Endothelial cell of umbilical vein (primary cell): Measurements from ENCODE around the gene TOR1A. TPM values are rescaled to one million over a fixed set of nuclear protein-coding genes. Genes with fewer than 3 reads are reported as not detected.

Experiments
- BruUV-seq: library from RNA; stranded (reverse); fragments of 400-500 nt; replicated peaks from 2 replicates; lab custom pipeline; 2021; lab: Mats Ljungman, UMichigan
- CTCF ChIA-PET: fragments of 300-600, 350-600 bp; sonication (Branson Sonifier 250); formaldehyde crosslinking; loops from one replicate; lab custom pipeline; 2021; ENCODE audit warnings: antibody characterized with exemption, inconsistent platforms; lab: Charles Lee
- POLR2A ChIA-PET: fragments of 300-600, 350-600 bp; sonication (Branson Sonifier 250); formaldehyde crosslinking; loops from one replicate; lab custom pipeline; 2021; ENCODE audit warnings: antibody characterized with exemption, inconsistent platforms; lab: Charles Lee
- DNase-seq: peaks from one replicate; pipeline ENCODE4 v3.0.0-alpha.2; 2011; ENCODE audit warnings: low read depth, low spot score
- FAIRE-seq: peaks from 2 replicates; lab custom pipeline; 2011; peaks lifted over from hg19 to GRCh38; lab: Jason Lieb, UNC
- H2AFZ ChIP-seq: 2 replicates; pipeline ENCODE4 v1.6.0; 2012; ENCODE audit warnings: low read depth, low read length, control low read depth, inconsistent platforms
- H3K27ac ChIP-seq: 2 replicates; pipeline ENCODE4 v1.5.1; 2011; ENCODE audit warnings: low read depth, mild to moderate bottlenecking, control low read depth, low read length, moderate library complexity; ENCODE audit not compliant: insufficient read depth
- H3K27me3 ChIP-seq, 2 experiments: 2 replicates each; pipeline versions ENCODE4 v1.6.0 to v1.6.1; 2011; ENCODE audit warnings: low read length in 2 of 2, mixed read lengths in 1 of 2; ENCODE audit not compliant: control insufficient read depth in 2 of 2, insufficient read depth in 2 of 2
- H3K36me3 ChIP-seq, 2 experiments: 2 replicates in 1 of 2; 3 replicates in 1 of 2; pipeline ENCODE4 v1.5.1; 2011; ENCODE audit warnings: low read length in 2 of 2, mild to moderate bottlenecking in 1 of 2, moderate library complexity in 1 of 2; ENCODE audit not compliant: control insufficient read depth in 2 of 2, insufficient read depth in 2 of 2; ENCODE audit errors: extremely low read depth in 1 of 2
- H3K4me1 ChIP-seq: 3 replicates; pipeline ENCODE4 v1.5.1; 2011; ENCODE audit warnings: mild to moderate bottlenecking, low read length; ENCODE audit not compliant: control insufficient read depth, insufficient read depth; ENCODE audit errors: extremely low read depth
- H3K4me2 ChIP-seq: 2 replicates; pipeline ENCODE4 v1.6.1; 2011; ENCODE audit warnings: low read length, control low read depth, mixed read lengths; ENCODE audit not compliant: insufficient read depth
- H3K4me3 ChIP-seq, 3 experiments: fragments of 200-600 bp in 1 of 3; sonication (generic), shearing (Covaris generic) in 1 of 3; replicated peaks in 1 of 3; 2 replicates each; pipeline ENCODE4 v1.5.1; 2011 to 2016; ENCODE audit warnings: control low read depth in 3 of 3, low read length in 3 of 3, mild to moderate bottlenecking in 2 of 3, inconsistent platforms in 1 of 3, low read depth in 1 of 3, moderate library complexity in 1 of 3; ENCODE audit not compliant: insufficient read depth in 1 of 3
- H3K79me2 ChIP-seq: 2 replicates; pipeline ENCODE4 v1.6.0; 2012; ENCODE audit warnings: low read length, inconsistent platforms; ENCODE audit not compliant: control insufficient read depth, insufficient read depth
- H3K9ac ChIP-seq: replicated peaks from 2 replicates; pipeline ENCODE3; 2011; ENCODE audit warnings: low read length, control low read depth; ENCODE audit not compliant: insufficient read depth; ENCODE audit errors: extremely low read depth
- H3K9me1 ChIP-seq: replicated peaks from 3 replicates; pipeline ENCODE4 v1.6.0; 2011; ENCODE audit warnings: mild to moderate bottlenecking, low read length; ENCODE audit not compliant: control insufficient read depth, insufficient read depth; ENCODE audit errors: extremely low read depth
- H3K9me3 ChIP-seq: replicated peaks from 2 replicates; pipeline ENCODE4 v1.5.1; 2012; ENCODE audit warnings: low read length, inconsistent platforms; ENCODE audit not compliant: control insufficient read depth, insufficient read depth
- H4K20me1 ChIP-seq: replicated peaks from 2 replicates; pipeline ENCODE3; 2011; ENCODE audit warnings: mild to moderate bottlenecking, low read length; ENCODE audit not compliant: control insufficient read depth, insufficient read depth; ENCODE audit errors: extremely low read depth
- CTCF ChIP-seq, 2 donors: IDR thresholded peaks; 1 replicate in 1 of 2; 2 replicates in 1 of 2; pipeline ENCODE4 v1.5.1; 2011; ENCODE audit warnings: low read length in 2 of 2, mild to moderate bottlenecking in 2 of 2, moderate library complexity in 2 of 2, control low read depth in 1 of 2, inconsistent platforms in 1 of 2, low read depth in 1 of 2; ENCODE audit not compliant: insufficient read depth in 1 of 2; ENCODE audit errors: extremely low read depth in 1 of 2
- EZH2 ChIP-seq: IDR thresholded peaks from 2 replicates; pipeline ENCODE4 v1.6.1; 2012; ENCODE audit warnings: borderline replicate concordance, low read depth, mild to moderate bottlenecking, moderate library complexity, low read length, inconsistent platforms; ENCODE audit not compliant: severe bottlenecking
- FOS ChIP-seq: IDR thresholded peaks from 2 replicates; pipeline ENCODE4 v1.6.1; 2011; ENCODE audit warnings: mild to moderate bottlenecking, low read length, moderate library complexity, borderline replicate concordance; ENCODE audit not compliant: insufficient read depth
- GATA2 ChIP-seq: IDR thresholded peaks from 2 replicates; pipeline ENCODE4 v1.7.0; 2011; ENCODE audit warnings: low read depth, mild to moderate bottlenecking, moderate library complexity, mixed read lengths, low read length; ENCODE audit not compliant: insufficient read length, insufficient read depth
- JUN ChIP-seq: IDR thresholded peaks from 2 replicates; pipeline ENCODE4 v1.6.1; 2011; ENCODE audit warnings: borderline replicate concordance, low read depth; ENCODE audit not compliant: insufficient read length, insufficient read depth
- MYC ChIP-seq: IDR thresholded peaks from one replicate; pipeline ENCODE4 v1.6.1; 2011; ENCODE audit warnings: mild to moderate bottlenecking, low read depth, low read length
- POLR2A ChIP-seq: IDR thresholded peaks from 2 replicates; pipeline ENCODE4 v1.6.1; 2012; ENCODE audit warnings: low read depth, mild to moderate bottlenecking, control low read depth, low read length
- POLR2AphosphoS5 ChIP-seq: IDR thresholded peaks from 2 replicates; pipeline ENCODE4 v1.6.1; 2012; ENCODE audit warnings: low read depth, mild to moderate bottlenecking, control low read depth, low read length, moderate library complexity; ENCODE audit not compliant: insufficient read depth
- dilution Hi-C: fragments of 300-500 bp; cut with MboI; formaldehyde crosslinking; loops from one replicate; pipeline ENCODE4 v1.15.0; 2019; ENCODE audit warnings: low sequenced_read_pairs; ENCODE audit not compliant: extremely low pct_ligation_motif_present
- intact Hi-C: fragments of 100-400 bp; cut with micrococcal nuclease; formaldehyde crosslinking; loops from one replicate; pipeline ENCODE4 v1.10.0; 2022
- polyA plus RNA-seq, 4 experiments: library from polyadenylated mRNA; depleted of rRNA in 3 of 4; stranded (reverse) in 3 of 4; unstranded in 1 of 4; fragments of >200 nt; gene quantifications; 2 replicates each; pipeline versions ENCODE4 v1.2.1 to v1.2.3, GENCODE V29; 2011 to 2012; ENCODE audit warnings: missing spikeins in 1 of 4
- total RNA-seq: library from RNA; stranded (reverse); gene quantifications from 2 replicates; pipeline ENCODE4 v1.2.3, GENCODE V29; 2021
- TF ChIP-seq, protein P1 (sequence below): IDR thresholded peaks from 2 replicates; pipeline ENCODE4 v1.6.1; 2011; ENCODE audit not compliant: insufficient read depth, insufficient read length

Gene TOR1A
- total and polyA plus RNA-seq, 2 donors (not counting 3 experiments of a cell fraction or from before 2014, with no cell fraction given) = 57.8 to 89.8 TPM

DNA sequence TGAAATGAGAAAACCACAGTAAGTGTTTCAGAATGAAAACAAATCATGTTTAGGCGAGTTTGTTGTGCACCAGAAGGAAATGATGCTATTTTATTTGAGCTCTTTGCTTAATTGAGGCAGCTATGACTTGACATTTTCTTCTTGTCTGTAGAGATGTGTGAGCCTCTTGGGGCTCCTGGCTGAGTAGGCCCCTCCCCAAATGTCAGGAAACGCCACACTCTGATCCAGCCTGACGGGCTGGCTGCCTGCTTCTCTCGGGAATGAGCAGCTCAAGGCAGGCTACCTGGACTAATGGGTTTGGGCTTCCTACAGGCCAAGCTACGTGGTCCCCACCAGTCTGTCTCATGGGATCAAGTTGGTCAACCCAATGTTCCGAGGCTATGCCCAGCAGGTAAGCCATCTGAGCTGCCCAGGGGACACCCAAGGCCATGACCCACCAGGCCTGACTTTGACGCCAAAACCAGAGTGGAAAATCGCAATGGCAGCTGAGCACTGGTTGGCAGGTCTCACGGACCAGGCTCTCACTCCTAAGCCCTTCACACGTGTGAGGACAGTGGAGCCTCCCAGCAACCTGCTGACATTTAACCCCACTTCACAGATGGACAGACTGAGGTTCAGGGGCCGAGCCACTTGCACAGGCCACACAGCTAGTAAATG, 41.2 kb upstream of the TOR1A start:
- intact Hi-C loops = no loop called here
- H3K9me1 ChIP-seq = no peaks in the 10 kb centered on the region
- no peaks in the 10 kb centered on the region for H3K4me1 ChIP-seq
- no peak overlapping the region for H3K27ac ChIP-seq
- no peak for DNase-seq
- CTCF ChIA-PET = interaction anchor here (0.5 to 1.3 kb wide), 2 partner anchors 10 to 142 kb away, joined by 3 to 4 read pairs; no protein-coding TSS in a partner anchor
- no peaks in the 10 kb centered on the region for H3K79me2 ChIP-seq
- H3K9me3 ChIP-seq = no peaks in the 10 kb centered on the region
- no TSS peak for BruUV-seq
- TF ChIP-seq, protein P1, sequence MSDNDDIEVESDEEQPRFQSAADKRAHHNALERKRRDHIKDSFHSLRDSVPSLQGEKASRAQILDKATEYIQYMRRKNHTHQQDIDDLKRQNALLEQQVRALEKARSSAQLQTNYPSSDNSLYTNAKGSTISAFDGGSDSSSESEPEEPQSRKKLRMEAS = no peak
- no peak for TF ChIP-seq MYC
- no peak for TF ChIP-seq FOS
- TF ChIP-seq JUN = no peak
- no peak for TF ChIP-seq POLR2A
- TF ChIP-seq CTCF (IDR thresholded peaks at IDR 0.05; ENCODE audit: extremely low read depth in 1 of 2, insufficient read depth in 1 of 2, low read depth in 1 of 2, low read length in 2 of 2) = no peak
- TF ChIP-seq EZH2 = no peak
- no peak for TF ChIP-seq GATA2
- TF ChIP-seq POLR2AphosphoS5 = no peak
- POLR2A ChIA-PET = no interaction called here
- H2AFZ ChIP-seq = no peak overlapping the region
- H3K9ac ChIP-seq = no peak overlapping the region
- peaks cover 3 to 11% of the 10 kb centered on the region in 2 experiments for H3K36me3 ChIP-seq
- peak; percentile 8 for FAIRE-seq
- dilution Hi-C loops = no loop called here
- no peaks in the 10 kb centered on the region for H3K27me3 ChIP-seq
- no peaks in the 10 kb centered on the region for H4K20me1 ChIP-seq
- no peak overlapping the region for H3K4me3 ChIP-seq
- H3K4me2 ChIP-seq = no peak overlapping the region
